Measurements from ENCODE around the gene P4HA3.

The P4HA3 gene

GRCh38 chr11:74318241-74318932 is 6.9 kb upstream of the P4HA3 start:
- DNase-seq (ENCODE audit: insufficient read length, low spot score) (no peak), FAIRE-seq (peak; percentile 55)

- FAIRE-seq (no peak), DNase-seq (ENCODE audit: insufficient read length, low spot score) (no peak)
Measured at GRCh38 chr11:74316772-74317505, 5.5 kb upstream of the P4HA3 start.

GRCh38 chr11:74312326-74312725 is 886 bp upstream of the P4HA3 start:
- DNase-seq (ENCODE audit: insufficient read length, low spot score) (no peak), FAIRE-seq (no peak)

- no peak for FAIRE-seq
Measured at GRCh38 chr11:74310857-74311256, 583 bp downstream of the P4HA3 start.

GRCh38 chr11:74307434-74307833 is 4.0 kb downstream of the P4HA3 start:
- DNase-seq (ENCODE audit: insufficient read length, low spot score): no peak
- FAIRE-seq: no peak

More at GRCh38 chr11:74310857-74311256, 583 bp downstream of the P4HA3 start:
- DNase-seq (ENCODE audit: insufficient read length, low spot score): no peak

GRCh38 chr11:74306435-74307175 is 4.8 kb downstream of the P4HA3 start:
- no peak for DNase-seq (ENCODE audit: insufficient read length, low spot score)

GRCh38 chr11:74299015-74299414 is 12.4 kb downstream of the P4HA3 start:
- no peak for DNase-seq (ENCODE audit: insufficient read length, low spot score)
- FAIRE-seq: no peak

More at GRCh38 chr11:74306435-74307175, 4.8 kb downstream of the P4HA3 start:
- FAIRE-seq: no peak

GRCh38 chr11:74297484-74297883 is 14.0 kb downstream of the P4HA3 start:
- FAIRE-seq (no peak), DNase-seq (ENCODE audit: insufficient read length, low spot score) (no peak)

- FAIRE-seq (no peak), DNase-seq (ENCODE audit: insufficient read length, low spot score) (no peak)
Measured at GRCh38 chr11:74288911-74289310, 22.5 kb downstream of the P4HA3 start.

- DNase-seq (ENCODE audit: insufficient read length, low spot score): peak; percentile 71
- no peak for FAIRE-seq
Measured at GRCh38 chr11:74288161-74288560, 23.3 kb downstream of the P4HA3 start.

GRCh38 chr11:74284466-74284865 is 27.0 kb downstream of the P4HA3 start:
- DNase-seq (ENCODE audit: insufficient read length, low spot score) (no peak), FAIRE-seq (no peak)

- FAIRE-seq: no peak
Measured at GRCh38 chr11:74283580-74284180, 27.8 kb downstream of the P4HA3 start.

GRCh38 chr11:74282914-74283371 is 28.5 kb downstream of the P4HA3 start:
- FAIRE-seq: no peak
- DNase-seq (ENCODE audit: insufficient read length, low spot score): no peak

More at GRCh38 chr11:74283580-74284180, 27.8 kb downstream of the P4HA3 start:
- no peak for DNase-seq (ENCODE audit: insufficient read length, low spot score)

GRCh38 chr11:74282421-74282820 is 29.0 kb downstream of the P4HA3 start:
- FAIRE-seq (no peak), DNase-seq (ENCODE audit: insufficient read length, low spot score) (no peak)

GRCh38 chr11:74280494-74280893 is 30.9 kb downstream of the P4HA3 start:
- DNase-seq (ENCODE audit: insufficient read length, low spot score): no peak
- FAIRE-seq: no peak

- FAIRE-seq: peak; percentile 67
Measured at GRCh38 chr11:74279256-74279655, 32.2 kb downstream of the P4HA3 start.

GRCh38 chr11:74278721-74279161 is 32.7 kb downstream of the P4HA3 start:
- FAIRE-seq: peak; percentile 36

More at GRCh38 chr11:74279256-74279655, 32.2 kb downstream of the P4HA3 start:
- DNase-seq (ENCODE audit: insufficient read length, low spot score): no peak

GRCh38 chr11:74278103-74278502 is 33.3 kb downstream of the P4HA3 start:
- DNase-seq (ENCODE audit: insufficient read length, low spot score): no peak
- no peak for FAIRE-seq

More at GRCh38 chr11:74278721-74279161, 32.7 kb downstream of the P4HA3 start:
- DNase-seq (ENCODE audit: insufficient read length, low spot score): peak; percentile 65

- DNase-seq (ENCODE audit: insufficient read length, low spot score) (no peak), FAIRE-seq (no peak)
Measured at GRCh38 chr11:74276581-74276980, 34.9 kb downstream of the P4HA3 start.

- no peak for FAIRE-seq
- no peak for DNase-seq (ENCODE audit: insufficient read length, low spot score)
Measured at GRCh38 chr11:74272276-74272675, 39.2 kb downstream of the P4HA3 start.
